GM21528 (cell line): ENCODE data around the gene PWP2.
"Not testable (repeated sequence)": the region's sequence is repeated elsewhere in the genome, so short reads cannot be mapped to it uniquely, and the experiment has no call there.

Source experiments
- ATAC-seq: cut with Tn5 transposase; IDR thresholded peaks from one replicate; pipeline ENCODE4 v1.9.1; 2021; ENCODE audit warnings: mild to moderate bottlenecking, moderate library complexity; ENCODE audit not compliant: unreplicated experiment, low FRiP score

Gene PWP2

GRCh38 chr21:44082648-44083440, 24.4 kb upstream of the PWP2 start:
- no peak for ATAC-seq

GRCh38 chr21:44083631-44084291, 23.4 kb upstream of the PWP2 start:
- no peak for ATAC-seq

GRCh38 chr21:44084496-44085241, 22.5 kb upstream of the PWP2 start:
- ATAC-seq, result no peak

GRCh38 chr21:44085491-44086321, 21.5 kb upstream of the PWP2 start:
- no peak for ATAC-seq

- ATAC-seq, result no peak
Measured at GRCh38 chr21:44086636-44087425, 20.4 kb upstream of the PWP2 start.

- ATAC-seq, result no peak
Measured at GRCh38 chr21:44087426-44088400, 19.5 kb upstream of the PWP2 start.

- no peak for ATAC-seq
Measured at GRCh38 chr21:44088401-44088780, 18.8 kb upstream of the PWP2 start.

GRCh38 chr21:44089001-44089911, 17.9 kb upstream of the PWP2 start:
- ATAC-seq, result no peak

GRCh38 chr21:44090325-44090724, 16.9 kb upstream of the PWP2 start:
- no peak for ATAC-seq

GRCh38 chr21:44092211-44092610, 15.0 kb upstream of the PWP2 start:
- ATAC-seq, result no peak

GRCh38 chr21:44093761-44094160, 13.4 kb upstream of the PWP2 start:
- ATAC-seq, result no peak

GRCh38 chr21:44094832-44095231, 12.4 kb upstream of the PWP2 start:
- ATAC-seq, result no peak

- not testable (repeated sequence) for ATAC-seq
Measured at GRCh38 chr21:44098507-44098906, 8.7 kb upstream of the PWP2 start.

- not testable (repeated sequence) for ATAC-seq
Measured at GRCh38 chr21:44098964-44099363, 8.2 kb upstream of the PWP2 start.

- peak; percentile 31 for ATAC-seq
Measured at GRCh38 chr21:44107589-44107988, 390 bp downstream of the PWP2 start.

GRCh38 chr21:44113702-44114371, 6.6 kb downstream of the PWP2 start:
- not testable (repeated sequence) for ATAC-seq

GRCh38 chr21:44122131-44122530, 14.9 kb downstream of the PWP2 start:
- not testable (repeated sequence) for ATAC-seq
